Activated naive CD4-positive, alpha-beta T cell treated with anti-CD3 and anti-CD28 coated beads for 36 hours (primary cell): ENCODE measurements around the gene PAX6. TPM values are rescaled to one million over a fixed set of nuclear protein-coding genes. Genes with fewer than 3 reads are reported as not detected.

Experiments used
- CTCF ChIA-PET: fragments of 350-600 bp; sonication (Branson Sonifier 250); formaldehyde crosslinking; loops from one replicate; lab custom pipeline; 2021; ENCODE audit warnings: antibody characterized with exemption; lab: Charles Lee
- DNase-seq: peaks from one replicate; pipeline ENCODE4 v3.0.0-alpha.2; 2020
- H3K27ac Mint-ChIP-seq: one replicate; pipeline ENCODE4 v1.8.0; 2021; ENCODE audit warnings: mild to moderate bottlenecking, mixed read lengths
- H3K27me3 Mint-ChIP-seq: one replicate; pipeline ENCODE4 v1.8.0; 2021; ENCODE audit warnings: low read depth, mixed read lengths
- H3K36me3 Mint-ChIP-seq: one replicate; pipeline ENCODE4 v1.8.0; 2021; ENCODE audit warnings: low read depth, mixed read lengths
- H3K4me1 Mint-ChIP-seq: one replicate; pipeline ENCODE4 v1.8.0; 2021; ENCODE audit warnings: low read depth, mixed read lengths
- H3K4me3 Mint-ChIP-seq: one replicate; pipeline ENCODE4 v1.8.0; 2021; ENCODE audit warnings: mild to moderate bottlenecking, moderate library complexity, mixed read lengths
- H3K9me3 Mint-ChIP-seq: one replicate; pipeline ENCODE4 v1.8.0; 2021; ENCODE audit warnings: mixed read lengths
- intact Hi-C: fragments of 100-400 bp; cut with micrococcal nuclease; formaldehyde crosslinking; loops from one replicate; pipeline ENCODE4 v1.15.1; 2023
- total RNA-seq, 2 experiments: library from RNA; stranded (reverse); gene quantifications; one replicate each; pipeline ENCODE4 v1.2.3, GENCODE V29; 2021

PAX6 gene
- total RNA-seq, result 1 to 10 TPM; 1.5 TPM

GRCh38 chr11:31810779-31811647, at the start of gene PAX6:
PAX6 (minus strand) TSS chr11:31811322; CDS start chr11:31806411, 4,911 bp downstream.
- CTCF ChIA-PET, result no interaction called here
- H3K4me1 Mint-ChIP-seq, result peaks cover 47% of the 10 kb centered on the region
- DNase-seq, result peak; percentile 82
- no peaks in the 10 kb centered on the region for H3K9me3 Mint-ChIP-seq
- H3K27ac Mint-ChIP-seq, result no peak within 1 kb of the TSS
- peaks cover 76% of the 10 kb centered on the region for H3K27me3 Mint-ChIP-seq
- intact Hi-C loops, result loop anchor here (1.0 to 10.0 kb wide), 10 partner anchors 159 to 1486 kb away; partner anchors contain the start of genes ARL14EP, DCDC1, DNAJC24 and EIF3M
- no peaks in the 10 kb centered on the region for H3K36me3 Mint-ChIP-seq
- peak within 1 kb of the TSS; percentile 73 for H3K4me3 Mint-ChIP-seq

- no peak overlapping the region for H3K4me3 Mint-ChIP-seq
- no peaks in the 10 kb centered on the region for H3K36me3 Mint-ChIP-seq
- no peaks in the 10 kb centered on the region for H3K9me3 Mint-ChIP-seq
- H3K27ac Mint-ChIP-seq, result no peak overlapping the region
- H3K4me1 Mint-ChIP-seq, result no peaks in the 10 kb centered on the region
- H3K27me3 Mint-ChIP-seq, result peaks cover 50% of the 10 kb centered on the region
- CTCF ChIA-PET, result interaction anchor here (0.6 kb wide), 1 partner anchor 75 kb away, joined by 3 read pairs; no protein-coding TSS in a partner anchor
- DNase-seq, result no peak
- intact Hi-C loops, result no loop called here
Observed at GRCh38 chr11:31860391-31860790, 49.3 kb upstream of the PAX6 start.

DNA sequence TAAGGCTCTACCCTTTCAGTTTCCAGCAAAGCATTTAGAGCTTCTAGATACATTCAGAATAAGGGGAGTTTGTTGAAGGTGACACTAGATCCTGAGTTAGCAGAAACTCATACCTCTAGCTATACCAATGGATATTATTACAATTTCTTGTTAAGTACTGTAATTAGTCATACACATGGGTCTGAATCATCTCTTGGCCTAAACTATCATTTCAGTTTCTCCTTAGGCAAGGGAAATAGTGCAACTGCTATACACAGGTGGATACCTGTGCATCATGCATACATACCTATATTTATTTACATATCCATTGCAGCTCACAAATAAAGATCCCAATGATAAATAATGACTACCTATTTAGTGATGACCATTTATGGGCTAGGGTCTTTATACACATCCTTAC, 45.1 kb upstream of the PAX6 start:
- H3K9me3 Mint-ChIP-seq, result no peaks in the 10 kb centered on the region
- no peaks in the 10 kb centered on the region for H3K4me1 Mint-ChIP-seq
- H3K4me3 Mint-ChIP-seq, result no peak overlapping the region
- no peaks in the 10 kb centered on the region for H3K36me3 Mint-ChIP-seq
- intact Hi-C loops, result no loop called here
- CTCF ChIA-PET, result no interaction called here
- H3K27me3 Mint-ChIP-seq, result peaks cover 32% of the 10 kb centered on the region
- DNase-seq, result no peak
- H3K27ac Mint-ChIP-seq, result no peak overlapping the region

DNA sequence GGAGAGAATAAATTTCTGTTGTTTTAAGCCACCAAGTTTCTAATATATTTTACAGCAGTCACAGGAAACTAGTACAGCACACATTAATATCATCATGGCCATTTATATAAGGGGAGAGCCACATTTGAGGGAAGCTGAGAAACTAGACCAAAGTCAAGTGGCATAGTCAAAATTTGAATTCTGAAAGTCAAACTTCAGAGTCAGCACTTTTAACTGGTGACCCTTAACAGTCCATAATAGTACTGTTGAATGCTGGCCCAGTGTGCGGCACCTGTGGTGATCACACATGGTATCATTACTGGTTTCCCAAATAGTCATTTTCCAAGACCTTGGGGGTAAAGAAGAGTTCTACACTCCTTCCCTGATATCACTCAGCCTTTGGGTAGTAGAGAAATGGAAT, 44.3 kb upstream of the PAX6 start:
- no peaks in the 10 kb centered on the region for H3K4me1 Mint-ChIP-seq
- CTCF ChIA-PET, result no interaction called here
- DNase-seq, result no peak
- peaks cover 28% of the 10 kb centered on the region for H3K27me3 Mint-ChIP-seq
- no peak overlapping the region for H3K27ac Mint-ChIP-seq
- no peak overlapping the region for H3K4me3 Mint-ChIP-seq
- no peaks in the 10 kb centered on the region for H3K36me3 Mint-ChIP-seq
- intact Hi-C loops, result no loop called here
- no peaks in the 10 kb centered on the region for H3K9me3 Mint-ChIP-seq

- H3K27me3 Mint-ChIP-seq, result peaks cover 13% of the 10 kb centered on the region
- H3K36me3 Mint-ChIP-seq, result no peaks in the 10 kb centered on the region
- no peak overlapping the region for H3K27ac Mint-ChIP-seq
- CTCF ChIA-PET, result no interaction called here
- no peak overlapping the region for H3K4me3 Mint-ChIP-seq
- no peaks in the 10 kb centered on the region for H3K4me1 Mint-ChIP-seq
- no peak for DNase-seq
- H3K9me3 Mint-ChIP-seq, result no peaks in the 10 kb centered on the region
- intact Hi-C loops, result no loop called here
Observed at GRCh38 chr11:31850365-31850764, 39.2 kb upstream of the PAX6 start.

DNA sequence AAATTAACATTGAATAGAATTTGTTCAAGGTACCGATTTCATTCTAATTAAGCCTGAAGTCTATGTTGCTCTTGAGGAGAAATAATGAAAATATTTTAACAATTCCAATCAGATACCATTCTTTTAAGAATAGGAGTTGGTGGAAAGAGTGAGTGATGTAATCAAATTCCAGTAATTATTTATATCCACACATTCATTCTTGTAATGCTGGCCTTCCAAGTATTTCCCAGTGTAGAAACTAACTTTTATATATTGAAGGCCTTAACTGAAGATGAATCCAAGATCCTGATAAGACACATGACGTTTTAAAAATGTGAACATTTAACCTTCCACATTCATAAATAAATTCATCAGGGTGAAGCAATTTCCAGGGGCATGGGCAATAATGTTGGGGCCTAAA, 36.6 kb upstream of the PAX6 start:
- H3K36me3 Mint-ChIP-seq, result no peaks in the 10 kb centered on the region
- no peaks in the 10 kb centered on the region for H3K4me1 Mint-ChIP-seq
- H3K27me3 Mint-ChIP-seq, result peaks cover 15% of the 10 kb centered on the region
- H3K27ac Mint-ChIP-seq, result no peak overlapping the region
- no peaks in the 10 kb centered on the region for H3K9me3 Mint-ChIP-seq
- CTCF ChIA-PET, result interaction anchor here (1.0 kb wide), 1 partner anchor 206 kb away, joined by 3 read pairs; no protein-coding TSS in a partner anchor
- intact Hi-C loops, result no loop called here
- no peak overlapping the region for H3K4me3 Mint-ChIP-seq
- no peak for DNase-seq

DNA sequence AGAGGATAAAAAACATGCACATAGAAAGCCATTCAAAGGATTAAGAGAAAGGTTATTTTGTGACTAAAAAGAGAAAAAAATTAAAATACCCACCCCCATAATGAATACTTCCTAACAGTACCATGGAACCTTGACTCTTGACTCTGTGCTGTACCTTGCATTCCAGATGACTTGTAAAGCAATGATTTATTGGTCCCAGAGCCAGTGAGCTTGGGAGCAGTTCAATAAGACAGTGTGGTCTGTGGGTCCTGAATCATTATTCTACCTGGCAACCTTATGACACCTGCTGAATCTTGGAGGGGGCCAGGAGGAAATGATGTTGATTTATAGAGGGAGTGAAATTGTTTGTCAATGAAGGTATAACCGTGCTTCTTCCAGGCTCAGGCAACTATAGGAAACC, 34.2 kb upstream of the PAX6 start:
- Mint-ChIP-seq H3K27ac (no peak overlapping the region), H3K9me3 (no peaks in the 10 kb centered on the region), H3K4me3 (no peak overlapping the region), H3K4me1 (no peaks in the 10 kb centered on the region), H3K27me3 (peaks cover 22% of the 10 kb centered on the region), H3K36me3 (no peaks in the 10 kb centered on the region)
- DNase-seq, result no peak
- CTCF ChIA-PET, result interaction anchor here (0.6 kb wide), 1 partner anchor 40 kb away, joined by 5 read pairs; no protein-coding TSS in a partner anchor
- intact Hi-C loops, result no loop called here

GRCh38 chr11:31844351-31844750, 33.2 kb upstream of the PAX6 start:
- intact Hi-C loops, result no loop called here
- no peak overlapping the region for H3K4me3 Mint-ChIP-seq
- DNase-seq, result no peak
- H3K27ac Mint-ChIP-seq, result no peak overlapping the region
- H3K9me3 Mint-ChIP-seq, result no peaks in the 10 kb centered on the region
- CTCF ChIA-PET, result no interaction called here
- no peaks in the 10 kb centered on the region for H3K4me1 Mint-ChIP-seq
- H3K27me3 Mint-ChIP-seq, result peaks cover 30% of the 10 kb centered on the region
- H3K36me3 Mint-ChIP-seq, result no peaks in the 10 kb centered on the region

DNA sequence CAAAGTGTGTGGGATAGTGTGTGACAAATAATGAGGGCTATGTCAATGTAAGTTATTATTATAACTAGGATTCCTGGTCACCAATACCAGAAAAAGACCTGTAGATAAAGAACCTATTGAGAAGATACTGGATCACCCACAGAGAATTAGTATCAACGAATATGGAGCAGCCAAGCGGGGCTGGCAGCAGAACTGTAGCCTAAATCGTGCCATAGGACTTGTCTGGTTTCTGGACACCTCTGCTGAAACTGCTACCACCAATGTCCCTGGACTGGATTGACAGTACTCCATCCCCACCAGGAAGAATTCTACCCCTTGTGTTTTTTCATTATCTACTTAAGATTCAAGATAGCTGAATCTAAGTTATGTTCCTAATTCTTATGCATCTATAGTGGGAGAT, 30.3 kb upstream of the PAX6 start:
- H3K4me1 Mint-ChIP-seq, result no peaks in the 10 kb centered on the region
- intact Hi-C loops, result no loop called here
- H3K36me3 Mint-ChIP-seq, result no peaks in the 10 kb centered on the region
- no peak overlapping the region for H3K4me3 Mint-ChIP-seq
- H3K27ac Mint-ChIP-seq, result no peak overlapping the region
- DNase-seq, result no peak
- H3K27me3 Mint-ChIP-seq, result peaks cover 34% of the 10 kb centered on the region
- H3K9me3 Mint-ChIP-seq, result no peaks in the 10 kb centered on the region
- CTCF ChIA-PET, result no interaction called here

DNA sequence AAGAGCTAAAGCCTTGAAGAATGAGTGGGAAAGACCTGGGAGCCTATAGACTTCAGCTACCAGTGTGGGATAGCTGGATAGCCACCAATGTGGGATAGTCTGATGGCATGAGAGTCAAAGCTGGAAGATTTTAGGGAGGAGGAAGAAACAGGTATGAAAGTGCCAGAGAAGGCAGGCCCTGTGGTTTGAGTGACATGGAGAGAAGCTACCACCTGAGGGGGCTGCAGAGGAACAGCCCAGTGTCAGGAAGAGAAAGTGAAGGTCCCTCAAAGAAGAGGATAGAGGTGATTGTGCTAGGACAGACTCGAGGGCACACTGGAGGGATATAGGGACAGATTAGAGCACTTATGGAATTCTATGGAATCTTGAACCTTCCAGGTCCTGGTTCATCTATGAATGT, 23.1 kb upstream of the PAX6 start:
- CTCF ChIA-PET, result interaction anchor here (0.5 kb wide), 1 partner anchor 440 kb away, joined by 4 read pairs; no protein-coding TSS in a partner anchor
- Mint-ChIP-seq H3K36me3 (no peaks in the 10 kb centered on the region), H3K9me3 (no peaks in the 10 kb centered on the region), H3K27ac (no peak overlapping the region), H3K4me1 (no peaks in the 10 kb centered on the region), H3K4me3 (no peak overlapping the region), H3K27me3 (peaks cover 23% of the 10 kb centered on the region)
- no peak for DNase-seq
- intact Hi-C loops, result no loop called here

DNA sequence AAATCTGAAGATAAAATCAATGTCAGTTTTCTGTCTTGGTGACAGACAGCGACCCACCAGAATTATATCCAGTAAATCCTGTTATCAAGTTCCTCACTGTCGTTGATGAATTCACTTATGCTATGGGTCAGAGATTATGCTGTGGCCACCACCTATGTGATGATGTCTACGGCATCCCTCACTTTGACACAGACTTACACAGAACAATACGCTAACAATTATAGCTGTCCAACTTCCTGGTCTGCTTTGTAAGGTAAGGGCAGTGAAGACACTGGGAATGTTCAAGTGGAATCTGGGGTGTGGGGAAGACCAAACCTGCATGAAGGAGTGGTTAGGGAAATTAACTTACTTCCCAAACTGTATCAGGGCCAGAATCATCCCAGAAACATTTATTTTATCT, 19.3 kb upstream of the PAX6 start:
- H3K27me3 Mint-ChIP-seq, result peaks cover 46% of the 10 kb centered on the region
- intact Hi-C loops, result no loop called here
- no peak overlapping the region for H3K4me3 Mint-ChIP-seq
- no peak overlapping the region for H3K27ac Mint-ChIP-seq
- CTCF ChIA-PET, result interaction anchor here (0.6 kb wide), 1 partner anchor 120 kb away, joined by 3 read pairs; no protein-coding TSS in a partner anchor
- peaks cover 15% of the 10 kb centered on the region for H3K4me1 Mint-ChIP-seq
- no peak for DNase-seq
- H3K36me3 Mint-ChIP-seq, result no peaks in the 10 kb centered on the region
- no peaks in the 10 kb centered on the region for H3K9me3 Mint-ChIP-seq

GRCh38 chr11:31828217-31828616, 17.1 kb upstream of the PAX6 start:
- Mint-ChIP-seq H3K27me3 (peaks cover 59% of the 10 kb centered on the region), H3K9me3 (no peaks in the 10 kb centered on the region), H3K36me3 (no peaks in the 10 kb centered on the region), H3K4me3 (no peak overlapping the region), H3K27ac (no peak overlapping the region), H3K4me1 (peaks cover 19% of the 10 kb centered on the region)
- DNase-seq, result no peak
- intact Hi-C loops, result loop anchor here (5.0 kb wide), 1 partner anchor 36 kb away; no protein-coding TSS in a partner anchor
- CTCF ChIA-PET, result no interaction called here
